Activated T-cell treated with anti-CD3 and anti-CD28 coated beads, Interleukin-2, amount 50 U/mL, for 72 hours (primary cell): ENCODE measurements around the gene LRRC10. TPM values are rescaled to one million over a fixed set of nuclear protein-coding genes. Genes with fewer than 3 reads are reported as not detected.
"Not testable (repeated sequence)": the region's sequence is repeated elsewhere in the genome, so short reads cannot be mapped to it uniquely, and the experiment has no call there.

ENCODE experiments used
- ATAC-seq, 2 donors: fragments of 150-1000 bp; cut with Tn5 transposase; replicated peaks in 1 of 2; 2 replicates each; pipeline ENCODE4 v1.10.0; 2021; ENCODE audit warnings: moderate library complexity in 2 of 2, mild to moderate bottlenecking in 1 of 2
- DNase-seq, 2 donors: peaks; one replicate each; pipeline ENCODE4 v3.0.0; 2021 to 2022; ENCODE audit warnings: mixed read lengths in 1 of 2
- H3K27ac Mint-ChIP-seq: one replicate; pipeline ENCODE4 v1.8.0; 2022; ENCODE audit warnings: mild to moderate bottlenecking, moderate library complexity, mixed read lengths
- H3K27me3 Mint-ChIP-seq: one replicate; pipeline ENCODE4 v1.8.0; 2022; ENCODE audit warnings: low read depth, mixed read lengths
- H3K36me3 Mint-ChIP-seq, 2 donors: one replicate each; pipeline ENCODE4 v1.8.0; 2022; ENCODE audit warnings: mixed read lengths in 2 of 2, mild to moderate bottlenecking in 1 of 2; ENCODE audit not compliant: insufficient read depth in 2 of 2
- H3K4me1 Mint-ChIP-seq: one replicate; pipeline ENCODE4 v1.8.0; 2022; ENCODE audit warnings: low read depth, mixed read lengths
- H3K4me3 Mint-ChIP-seq, 2 donors: one replicate each; pipeline ENCODE4 v1.8.0; 2022; ENCODE audit warnings: mild to moderate bottlenecking in 2 of 2, mixed read lengths in 2 of 2, moderate library complexity in 2 of 2
- H3K9me3 Mint-ChIP-seq, 2 donors: one replicate each; pipeline ENCODE4 v1.8.0; 2022; ENCODE audit warnings: mixed read lengths in 2 of 2
- total RNA-seq, 2 donors: library from RNA; stranded (reverse); gene quantifications; one replicate each; pipeline ENCODE4 v1.2.3, GENCODE V29; 2022

The LRRC10 gene
- total RNA-seq, 2 donors from 2014 or later, result not detected

GRCh38 chr12:69604275-69604674 is 6.4 kb downstream of the LRRC10 start:
- not testable (repeated sequence) for H3K9me3 Mint-ChIP-seq, H3K4me1 Mint-ChIP-seq, H3K27me3 Mint-ChIP-seq, DNase-seq, H3K27ac Mint-ChIP-seq, ATAC-seq, H3K4me3 Mint-ChIP-seq
- H3K36me3 Mint-ChIP-seq, result peaks cover 7 to 22% of the 10 kb centered on the region in 2 donors

- not testable (repeated sequence) for H3K27me3 Mint-ChIP-seq, H3K4me3 Mint-ChIP-seq, DNase-seq, ATAC-seq, H3K9me3 Mint-ChIP-seq, H3K4me1 Mint-ChIP-seq, H3K27ac Mint-ChIP-seq
- H3K36me3 Mint-ChIP-seq, result peaks cover 7 to 27% of the 10 kb centered on the region in 2 donors
These were observed 7.2 kb downstream of the LRRC10 start for GRCh38 chr12:69603556-69603955.

GRCh38 chr12:69602954-69603353 is 7.8 kb downstream of the LRRC10 start:
- Mint-ChIP-seq H3K36me3 (peaks cover 7 to 30% of the 10 kb centered on the region in 2 donors), H3K9me3 (no peaks in the 10 kb centered on the region), H3K27ac (no peak overlapping the region), H3K4me3 (no peak overlapping the region), H3K4me1 (no peaks in the 10 kb centered on the region), H3K27me3 (no peaks in the 10 kb centered on the region)
- DNase-seq, result no peak
- ATAC-seq, result no peak

- no peak for ATAC-seq
- Mint-ChIP-seq H3K36me3 (peaks cover 8 to 36% of the 10 kb centered on the region in 2 donors), H3K4me1 (no peaks in the 10 kb centered on the region), H3K27me3 (no peaks in the 10 kb centered on the region), H3K4me3 (no peak overlapping the region), H3K9me3 (no peaks in the 10 kb centered on the region), H3K27ac (no peak overlapping the region)
- no peak for DNase-seq
These were observed 8.6 kb downstream of the LRRC10 start for GRCh38 chr12:69601962-69602685.

- no peaks in the 10 kb centered on the region for H3K9me3 Mint-ChIP-seq
- no peaks in the 10 kb centered on the region for H3K4me1 Mint-ChIP-seq
- no peak overlapping the region for H3K4me3 Mint-ChIP-seq
- H3K27ac Mint-ChIP-seq, result peak overlapping the region; percentile 21
- ATAC-seq (no peak), DNase-seq (no peak)
- H3K36me3 Mint-ChIP-seq, result peaks cover 8 to 39% of the 10 kb centered on the region in 2 donors
- no peaks in the 10 kb centered on the region for H3K27me3 Mint-ChIP-seq
These were observed 9.9 kb downstream of the LRRC10 start for GRCh38 chr12:69600804-69601203.

GRCh38 chr12:69598174-69598753 is 12.4 kb downstream of the LRRC10 start:
- Mint-ChIP-seq H3K27ac (peak overlapping the region; percentile 91), H3K27me3 (no peaks in the 10 kb centered on the region), H3K9me3 (no peaks in the 10 kb centered on the region), H3K36me3 (peaks cover 8 to 53% of the 10 kb centered on the region in 2 donors), H3K4me3 (no peak overlapping the region), H3K4me1 (peaks cover 14% of the 10 kb centered on the region)
- ATAC-seq (peak in 1 of 2 donors; percentile 70), DNase-seq (no peak)

- no peak overlapping the region for H3K4me3 Mint-ChIP-seq
- H3K27ac Mint-ChIP-seq, result no peak overlapping the region
- peaks cover 8 to 52% of the 10 kb centered on the region in 2 donors for H3K36me3 Mint-ChIP-seq
- DNase-seq, result no peak
- H3K27me3 Mint-ChIP-seq, result no peaks in the 10 kb centered on the region
- ATAC-seq, result no peak
- peaks cover 28% of the 10 kb centered on the region for H3K4me1 Mint-ChIP-seq
- H3K9me3 Mint-ChIP-seq, result no peaks in the 10 kb centered on the region
These were observed 15.0 kb downstream of the LRRC10 start for GRCh38 chr12:69595689-69596088.

GRCh38 chr12:69589082-69589481 is 21.6 kb downstream of the LRRC10 start:
- ATAC-seq, result no peak
- no peaks in the 10 kb centered on the region for H3K9me3 Mint-ChIP-seq
- H3K27ac Mint-ChIP-seq, result peak overlapping the region; percentile 90
- H3K4me3 Mint-ChIP-seq, result no peak overlapping the region
- H3K27me3 Mint-ChIP-seq, result no peaks in the 10 kb centered on the region
- no peak for DNase-seq
- peaks cover 15 to 45% of the 10 kb centered on the region in 2 donors for H3K36me3 Mint-ChIP-seq
- peaks cover 64% of the 10 kb centered on the region for H3K4me1 Mint-ChIP-seq

- no peak overlapping the region for H3K4me3 Mint-ChIP-seq
- no peaks in the 10 kb centered on the region for H3K9me3 Mint-ChIP-seq
These were observed 22.2 kb downstream of the LRRC10 start for GRCh38 chr12:69588527-69588926.

GRCh38 chr12:69585189-69586062 is 25.3 kb downstream of the LRRC10 start, which contains the start of gene CCT2:
Gene CCT2, plus strand, starts transcription at chr12:69585459. Its CDS starts 63 bp downstream, at chr12:69585522.
- peak within 1 kb of the TSS; percentile 96 for H3K27ac Mint-ChIP-seq
- no peaks in the 10 kb centered on the region for H3K27me3 Mint-ChIP-seq
- DNase-seq (peak; percentile 97 to 98), ATAC-seq (peak; percentile 95)
- H3K36me3 Mint-ChIP-seq, result peaks cover 11 to 23% of the 10 kb centered on the region in 2 donors
- no peaks in the 10 kb centered on the region for H3K9me3 Mint-ChIP-seq
- H3K4me3 Mint-ChIP-seq, result peak within 1 kb of the TSS; percentile 96 to 99
- H3K4me1 Mint-ChIP-seq, result peaks cover 40% of the 10 kb centered on the region

More at GRCh38 chr12:69588527-69588926, 22.2 kb downstream of the LRRC10 start:
- Mint-ChIP-seq H3K27me3 (no peaks in the 10 kb centered on the region), H3K36me3 (peaks cover 13 to 40% of the 10 kb centered on the region in 2 donors), H3K4me1 (peaks cover 58% of the 10 kb centered on the region), H3K27ac (no peak overlapping the region)
- DNase-seq, result no peak
- ATAC-seq, result no peak

- no peaks in the 10 kb centered on the region for H3K27me3 Mint-ChIP-seq
- no peaks in the 10 kb centered on the region for H3K9me3 Mint-ChIP-seq
- ATAC-seq, result no peak
- peaks cover 6 to 8% of the 10 kb centered on the region in 2 donors for H3K36me3 Mint-ChIP-seq
- no peak overlapping the region for H3K27ac Mint-ChIP-seq
- peaks cover 30% of the 10 kb centered on the region for H3K4me1 Mint-ChIP-seq
- no peak for DNase-seq
- no peak overlapping the region for H3K4me3 Mint-ChIP-seq
These were observed 27.5 kb downstream of the LRRC10 start for GRCh38 chr12:69583203-69583602.

- Mint-ChIP-seq H3K4me3 (no peak overlapping the region), H3K4me1 (peaks cover 18% of the 10 kb centered on the region), H3K9me3 (no peaks in the 10 kb centered on the region), H3K27ac (no peak overlapping the region), H3K36me3 (no peaks in the 10 kb centered on the region), H3K27me3 (no peaks in the 10 kb centered on the region)
- peak; percentile 34 to 57 for ATAC-seq
- no peak for DNase-seq
These were observed 30.6 kb downstream of the LRRC10 start for GRCh38 chr12:69580074-69580473.

- peaks cover 12% of the 10 kb centered on the region for H3K4me1 Mint-ChIP-seq
- peak overlapping the region; percentile 70 for H3K27ac Mint-ChIP-seq
- no peaks in the 10 kb centered on the region for H3K27me3 Mint-ChIP-seq
- ATAC-seq (no peak), DNase-seq (no peak)
- no peaks in the 10 kb centered on the region for H3K9me3 Mint-ChIP-seq
- peak overlapping the region in 1 of 2 donors; percentile 42 for H3K4me3 Mint-ChIP-seq
- H3K36me3 Mint-ChIP-seq, result peaks cover 3 to 8% of the 10 kb centered on the region in 2 donors
These were observed 31.7 kb downstream of the LRRC10 start for GRCh38 chr12:69579029-69579428.
